ENCODE results near the gene KHSRP. TPM values are rescaled to one million over a fixed set of nuclear protein-coding genes. Genes with fewer than 3 reads are reported as not detected.
"Not testable (repeated sequence)": the region's sequence is repeated elsewhere in the genome, so short reads cannot be mapped to it uniquely, and the experiment has no call there.

Gene KHSRP
- total and polyA plus RNA-seq, 7 donors: 101 to 174 (median 150) TPM

- DNase-seq (no peak), ATAC-seq (no peak)
- no peaks in the 10 kb centered on the region for H3K27me3 ChIP-seq (ENCODE audit: insufficient read depth in 3 of 3, low read length in 2 of 3)
- TF ChIP-seq CTCF (IDR thresholded peaks at IDR 0.05): no peak
- H3K4me1 ChIP-seq: no peaks in the 10 kb centered on the region
- intact Hi-C loops (cut with DNase I): no loop called here
- no peak overlapping the region for H3K4me3 ChIP-seq
- no peaks in the 10 kb centered on the region for H3K9me3 ChIP-seq
- 38 to 42% (median 38%) methylated on average over 21 to 22 of the region's 22 CpGs for WGBS, 3 donors
- H3K36me3 ChIP-seq (ENCODE audit: insufficient read depth in 1 of 2, low read depth in 1 of 2): no peaks in the 10 kb centered on the region
- H3K27ac ChIP-seq: no peak overlapping the region
Observed at GRCh38 chr19:6402837-6403608, 21.6 kb downstream of the KHSRP start.

GRCh38 chr19:6402058-6402457, 22.6 kb downstream of the KHSRP start:
- no peak for TF ChIP-seq CTCF (IDR thresholded peaks at IDR 0.05)
- Histone ChIP-seq H3K9me3 (no peaks in the 10 kb centered on the region), H3K4me1 (no peaks in the 10 kb centered on the region), H3K27me3 (ENCODE audit: insufficient read depth in 3 of 3, low read length in 2 of 3) (no peaks in the 10 kb centered on the region), H3K27ac (no peak overlapping the region), H3K36me3 (ENCODE audit: insufficient read depth in 1 of 2, low read depth in 1 of 2) (no peaks in the 10 kb centered on the region), H3K4me3 (no peak overlapping the region)
- WGBS, 3 donors: 84 to 92% (median 88%) methylated on average over 10 of the region's 10 CpGs
- intact Hi-C loops (cut with DNase I): no loop called here
- ATAC-seq (no peak), DNase-seq (no peak)

- DNase-seq; intact Hi-C loops (cut with DNase I); ATAC-seq; H3K9me3 ChIP-seq; H3K4me3 ChIP-seq; H3K36me3 ChIP-seq (ENCODE audit: insufficient read depth in 1 of 2, low read depth in 1 of 2); H3K27me3 ChIP-seq (ENCODE audit: insufficient read depth in 3 of 3, low read length in 2 of 3); H3K4me1 ChIP-seq; H3K27ac ChIP-seq: not testable (repeated sequence)
- 84 to 93% (median 90%) methylated on average over 23 of the region's 23 CpGs for WGBS, 3 donors
Observed at GRCh38 chr19:6400062-6400944, 24.3 kb downstream of the KHSRP start.

GRCh38 chr19:6396305-6396704, 28.3 kb downstream of the KHSRP start:
- DNase-seq (no peak), ATAC-seq (no peak)
- no peak for TF ChIP-seq CTCF (IDR thresholded peaks at IDR 0.05)
- no peaks in the 10 kb centered on the region for H3K27me3 ChIP-seq (ENCODE audit: insufficient read depth in 3 of 3, low read length in 2 of 3)
- intact Hi-C loops (cut with DNase I): no loop called here
- H3K9me3 ChIP-seq: no peaks in the 10 kb centered on the region
- 86 to 90% (median 90%) methylated on average over 12 of the region's 12 CpGs for WGBS, 3 donors
- H3K36me3 ChIP-seq (ENCODE audit: insufficient read depth in 1 of 2, low read depth in 1 of 2): peaks cover 0 to 4% of the 10 kb centered on the region in 2 donors
- no peak overlapping the region for H3K4me3 ChIP-seq
- H3K4me1 ChIP-seq: peaks cover 8% of the 10 kb centered on the region
- H3K27ac ChIP-seq: no peak overlapping the region

- no peak overlapping the region for H3K27ac ChIP-seq
- intact Hi-C loops (cut with DNase I): no loop called here
- TF ChIP-seq CTCF (IDR thresholded peaks at IDR 0.05): no peak
- ATAC-seq (no peak), DNase-seq (no peak)
- no peaks in the 10 kb centered on the region for H3K9me3 ChIP-seq
- peaks cover 8% of the 10 kb centered on the region for H3K4me1 ChIP-seq
- no peaks in the 10 kb centered on the region for H3K27me3 ChIP-seq (ENCODE audit: insufficient read depth in 3 of 3, low read length in 2 of 3)
- H3K4me3 ChIP-seq: no peak overlapping the region
- 78 to 84% (median 83%) methylated on average over 3 of the region's 3 CpGs for WGBS, 3 donors
- peaks cover 0 to 18% of the 10 kb centered on the region in 2 donors for H3K36me3 ChIP-seq (ENCODE audit: insufficient read depth in 1 of 2, low read depth in 1 of 2)
Observed at GRCh38 chr19:6394831-6395230, 29.8 kb downstream of the KHSRP start.

Measured in psoas muscle (tissue), 8 donors.